DND-41 (cell line): ENCODE data around the gene MYCBPAP.

Source experiments
- EZH2 ChIP-seq: IDR thresholded peaks from 3 replicates; pipeline ENCODE4 v1.6.1; 2012; ENCODE audit warnings: borderline replicate concordance, low read depth, mild to moderate bottlenecking, moderate library complexity, low read length, inconsistent platforms; ENCODE audit not compliant: severe bottlenecking
- TF ChIP-seq, protein P1 (sequence below): IDR thresholded peaks from 2 replicates; pipeline ENCODE4 v1.5.1; 2012; ENCODE audit warnings: borderline replicate concordance, low read length, moderate library complexity, mild to moderate bottlenecking; ENCODE audit not compliant: poor library complexity, severe bottlenecking; ENCODE audit errors: extremely low read depth

DNA sequence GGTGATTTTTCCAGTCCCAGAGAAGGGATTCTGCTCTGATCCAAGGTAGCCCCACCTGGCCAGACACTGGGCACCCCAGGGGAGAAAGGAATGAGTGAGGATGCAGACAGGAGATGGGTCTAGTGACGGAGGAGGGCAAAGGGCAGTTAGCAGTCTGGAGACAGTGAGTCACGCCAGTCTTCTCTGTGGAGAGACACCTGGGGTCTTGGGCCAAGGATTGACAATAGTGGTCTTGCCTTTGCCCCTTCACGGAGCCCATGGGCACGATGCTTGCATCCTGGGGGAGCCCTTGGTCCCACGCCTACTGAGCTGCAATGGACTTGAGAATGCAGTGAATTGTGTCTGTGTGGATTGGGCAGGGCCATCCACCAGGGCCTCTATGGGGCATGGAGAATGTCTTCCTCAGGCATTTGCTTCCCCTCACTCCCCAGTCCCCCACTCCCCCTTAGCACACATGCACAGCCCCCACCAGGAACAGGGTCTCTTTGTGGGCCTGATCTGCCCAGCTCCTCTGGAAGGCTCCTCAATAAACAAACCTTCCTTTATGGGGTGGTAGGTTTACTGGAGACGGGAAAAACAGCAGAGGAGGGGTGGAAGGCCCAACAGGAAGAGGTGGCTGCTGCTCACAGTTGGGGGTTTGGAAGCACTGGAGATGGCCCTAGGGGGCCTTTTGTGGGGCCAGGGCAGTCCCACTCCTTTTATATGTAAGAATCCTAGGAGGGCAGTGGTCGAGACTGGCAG lies 41.0 kb upstream of the MYCBPAP start:
- TF ChIP-seq, protein P1, sequence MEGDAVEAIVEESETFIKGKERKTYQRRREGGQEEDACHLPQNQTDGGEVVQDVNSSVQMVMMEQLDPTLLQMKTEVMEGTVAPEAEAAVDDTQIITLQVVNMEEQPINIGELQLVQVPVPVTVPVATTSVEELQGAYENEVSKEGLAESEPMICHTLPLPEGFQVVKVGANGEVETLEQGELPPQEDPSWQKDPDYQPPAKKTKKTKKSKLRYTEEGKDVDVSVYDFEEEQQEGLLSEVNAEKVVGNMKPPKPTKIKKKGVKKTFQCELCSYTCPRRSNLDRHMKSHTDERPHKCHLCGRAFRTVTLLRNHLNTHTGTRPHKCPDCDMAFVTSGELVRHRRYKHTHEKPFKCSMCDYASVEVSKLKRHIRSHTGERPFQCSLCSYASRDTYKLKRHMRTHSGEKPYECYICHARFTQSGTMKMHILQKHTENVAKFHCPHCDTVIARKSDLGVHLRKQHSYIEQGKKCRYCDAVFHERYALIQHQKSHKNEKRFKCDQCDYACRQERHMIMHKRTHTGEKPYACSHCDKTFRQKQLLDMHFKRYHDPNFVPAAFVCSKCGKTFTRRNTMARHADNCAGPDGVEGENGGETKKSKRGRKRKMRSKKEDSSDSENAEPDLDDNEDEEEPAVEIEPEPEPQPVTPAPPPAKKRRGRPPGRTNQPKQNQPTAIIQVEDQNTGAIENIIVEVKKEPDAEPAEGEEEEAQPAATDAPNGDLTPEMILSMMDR: no peak
- TF ChIP-seq EZH2: no peak
